ENCODE data around the gene LNPK. TPM values are rescaled to one million over a fixed set of nuclear protein-coding genes. Genes with fewer than 3 reads are reported as not detected.

The LNPK gene
- polyA plus RNA-seq, 1 donor (not counting 4 experiments of a cell fraction or from before 2014, with no cell fraction given): 32.1 TPM

GRCh38 chr2:175884697-175885393 lies 117.2 kb downstream of the LNPK start:
- Histone ChIP-seq H3K9me3 (ENCODE audit: control insufficient read depth, low read depth, low read length) (no peaks in the 10 kb centered on the region), H3K4me1 (ENCODE audit: control insufficient read depth, extremely low read depth, insufficient read depth, low read length) (no peaks in the 10 kb centered on the region), H4K20me1 (ENCODE audit: control insufficient read depth, extremely low read depth, insufficient read depth, low read length) (no peaks in the 10 kb centered on the region), H3K27me3 (ENCODE audit: control insufficient read depth, extremely low read depth, insufficient read depth, low read length) (no peaks in the 10 kb centered on the region), H2AFZ (ENCODE audit: control insufficient read depth, low read length) (no peak overlapping the region), H3K4me2 (ENCODE audit: control insufficient read depth, extremely low read depth, insufficient read depth, low read depth, low read length) (no peak overlapping the region), H3K36me3 (ENCODE audit: control insufficient read depth in 2 of 2, extremely low read depth in 1 of 2, insufficient read depth in 2 of 2, low read length in 2 of 2) (no peaks in the 10 kb centered on the region), H3K9ac (ENCODE audit: control insufficient read depth, extremely low read depth, insufficient read depth, low read length) (no peak overlapping the region), H3K79me2 (ENCODE audit: control insufficient read depth, insufficient read depth, low read length) (no peaks in the 10 kb centered on the region), H3K27ac (ENCODE audit: control insufficient read depth, insufficient read depth, low read length) (no peak overlapping the region), H3K4me3 (ENCODE audit: control insufficient read depth in 2 of 3, extremely low read depth in 1 of 3, insufficient read depth in 2 of 3, low read depth in 1 of 3, low read length in 3 of 3) (no peak overlapping the region), H3K9me1 (ENCODE audit: control insufficient read depth, extremely low read depth, insufficient read depth, low read length) (no peaks in the 10 kb centered on the region)
- dilution Hi-C loops (cut with MboI; ENCODE audit: extremely low pct_ligation_motif_present, low sequenced_read_pairs): no loop called here
- TF ChIP-seq EZH2 (IDR thresholded peaks at IDR 0.05; ENCODE audit: low read length): no peak
- TF ChIP-seq CTCF (optimal IDR thresholded peaks at IDR 0.05 in 1 of 3, IDR thresholded peaks at IDR 0.05 in 1 of 3, conservative IDR thresholded peaks at IDR 0.05 in 1 of 3; ENCODE audit: extremely low read depth in 1 of 3, insufficient read depth in 2 of 3, low read length in 3 of 3): no peak
- DNase-seq (ENCODE audit: low read depth, low spot score): no peak
- no peak for FAIRE-seq

GRCh38 chr2:175883586-175884194 lies 118.4 kb downstream of the LNPK start:
- TF ChIP-seq EZH2 (IDR thresholded peaks at IDR 0.05; ENCODE audit: low read length) (no peak), CTCF (optimal IDR thresholded peaks at IDR 0.05 in 1 of 3, IDR thresholded peaks at IDR 0.05 in 1 of 3, conservative IDR thresholded peaks at IDR 0.05 in 1 of 3; ENCODE audit: extremely low read depth in 1 of 3, insufficient read depth in 2 of 3, low read length in 3 of 3) (no peak)
- dilution Hi-C loops (cut with MboI; ENCODE audit: extremely low pct_ligation_motif_present, low sequenced_read_pairs): no loop called here
- no peak overlapping the region for H2AFZ ChIP-seq (ENCODE audit: control insufficient read depth, low read length)
- H3K9ac ChIP-seq (ENCODE audit: control insufficient read depth, extremely low read depth, insufficient read depth, low read length): no peak overlapping the region
- no peaks in the 10 kb centered on the region for H4K20me1 ChIP-seq (ENCODE audit: control insufficient read depth, extremely low read depth, insufficient read depth, low read length)
- FAIRE-seq: no peak
- no peaks in the 10 kb centered on the region for H3K36me3 ChIP-seq (ENCODE audit: control insufficient read depth in 2 of 2, extremely low read depth in 1 of 2, insufficient read depth in 2 of 2, low read length in 2 of 2)
- H3K79me2 ChIP-seq (ENCODE audit: control insufficient read depth, insufficient read depth, low read length): no peaks in the 10 kb centered on the region
- no peaks in the 10 kb centered on the region for H3K4me1 ChIP-seq (ENCODE audit: control insufficient read depth, extremely low read depth, insufficient read depth, low read length)
- DNase-seq (ENCODE audit: low read depth, low spot score): no peak
- no peak overlapping the region for H3K27ac ChIP-seq (ENCODE audit: control insufficient read depth, insufficient read depth, low read length)
- no peaks in the 10 kb centered on the region for H3K27me3 ChIP-seq (ENCODE audit: control insufficient read depth, extremely low read depth, insufficient read depth, low read length)
- H3K9me1 ChIP-seq (ENCODE audit: control insufficient read depth, extremely low read depth, insufficient read depth, low read length): no peaks in the 10 kb centered on the region
- no peak overlapping the region for H3K4me3 ChIP-seq (ENCODE audit: control insufficient read depth in 2 of 3, extremely low read depth in 1 of 3, insufficient read depth in 2 of 3, low read depth in 1 of 3, low read length in 3 of 3)
- H3K4me2 ChIP-seq (ENCODE audit: control insufficient read depth, extremely low read depth, insufficient read depth, low read depth, low read length): no peak overlapping the region
- H3K9me3 ChIP-seq (ENCODE audit: control insufficient read depth, low read depth, low read length): no peaks in the 10 kb centered on the region

Data from keratinocyte (primary cell).